ENCODE measurements around the gene FAM107B.

DNA sequence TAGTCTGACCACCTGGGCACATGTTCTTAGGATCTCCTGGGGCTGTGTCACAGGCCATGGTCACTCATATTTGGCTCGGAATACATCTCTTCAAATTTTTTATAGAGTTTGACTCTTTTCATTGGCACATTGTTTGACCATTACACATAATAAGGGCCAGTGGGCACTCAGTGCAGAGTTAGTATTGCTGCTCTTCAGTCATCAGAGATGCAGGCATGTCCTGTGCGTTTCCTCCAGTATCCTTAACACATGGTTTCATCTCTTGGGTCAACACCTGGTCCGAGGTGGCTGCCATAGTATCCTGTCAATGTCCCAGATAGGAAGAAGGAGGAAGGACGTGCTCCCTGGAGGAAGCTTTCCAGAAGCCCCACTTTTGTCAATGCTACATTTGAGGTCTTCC lies 125.0 kb downstream of the FAM107B start:
- no peak for TF ChIP-seq CTCF (conservative IDR thresholded peaks at IDR 0.05; ENCODE audit: low read depth, low read length)
- no peak for TF ChIP-seq EZH2 (IDR thresholded peaks at IDR 0.05; ENCODE audit: borderline replicate concordance, low read depth, low read length, poor library complexity, severe bottlenecking)
